ENCODE measurements around the gene TARBP1. TPM values are rescaled to one million over a fixed set of nuclear protein-coding genes. Genes with fewer than 3 reads are reported as not detected.

TARBP1 gene
- total and polyA plus RNA-seq, 2 experiments from 2014 or later: 12.8 to 22.9 TPM

- no peaks in the 10 kb centered on the region for H3K27me3 ChIP-seq
- WGBS (ENCODE audit: low lambda C conversion rate, missing lambda C conversion rate): 84% methylated on average over 8 of the region's 8 CpGs
- H3K27ac ChIP-seq: no peak overlapping the region
- no peak for DNase-seq (ENCODE audit: low spot score)
- TF ChIP-seq EZH2 (IDR thresholded peaks at IDR 0.05; ENCODE audit: borderline replicate concordance) (no peak), EZH2phosphoT487 (IDR thresholded peaks at IDR 0.05; ENCODE audit: low read depth, severe bottlenecking, unreplicated experiment) (no peak)
- TF ChIP-seq, protein P1, sequence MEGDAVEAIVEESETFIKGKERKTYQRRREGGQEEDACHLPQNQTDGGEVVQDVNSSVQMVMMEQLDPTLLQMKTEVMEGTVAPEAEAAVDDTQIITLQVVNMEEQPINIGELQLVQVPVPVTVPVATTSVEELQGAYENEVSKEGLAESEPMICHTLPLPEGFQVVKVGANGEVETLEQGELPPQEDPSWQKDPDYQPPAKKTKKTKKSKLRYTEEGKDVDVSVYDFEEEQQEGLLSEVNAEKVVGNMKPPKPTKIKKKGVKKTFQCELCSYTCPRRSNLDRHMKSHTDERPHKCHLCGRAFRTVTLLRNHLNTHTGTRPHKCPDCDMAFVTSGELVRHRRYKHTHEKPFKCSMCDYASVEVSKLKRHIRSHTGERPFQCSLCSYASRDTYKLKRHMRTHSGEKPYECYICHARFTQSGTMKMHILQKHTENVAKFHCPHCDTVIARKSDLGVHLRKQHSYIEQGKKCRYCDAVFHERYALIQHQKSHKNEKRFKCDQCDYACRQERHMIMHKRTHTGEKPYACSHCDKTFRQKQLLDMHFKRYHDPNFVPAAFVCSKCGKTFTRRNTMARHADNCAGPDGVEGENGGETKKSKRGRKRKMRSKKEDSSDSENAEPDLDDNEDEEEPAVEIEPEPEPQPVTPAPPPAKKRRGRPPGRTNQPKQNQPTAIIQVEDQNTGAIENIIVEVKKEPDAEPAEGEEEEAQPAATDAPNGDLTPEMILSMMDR (IDR thresholded peaks at IDR 0.05; ENCODE audit: poor library complexity): no peak
- no peak overlapping the region for H3K4me3 ChIP-seq
- no peaks in the 10 kb centered on the region for H4K20me1 ChIP-seq (ENCODE audit: insufficient read depth, poor library complexity, severe bottlenecking)
- H3K36me3 ChIP-seq (replicated peaks; ENCODE audit: insufficient read depth, low read depth): no peaks in the 10 kb centered on the region
- H3K4me2 ChIP-seq: no peak overlapping the region
- no peaks in the 10 kb centered on the region for H3K4me1 ChIP-seq (ENCODE audit: insufficient read depth)
- no peak overlapping the region for H2AFZ ChIP-seq
- H3K9me2 ChIP-seq (replicated peaks; ENCODE audit: insufficient read depth): no peaks in the 10 kb centered on the region
- no peaks in the 10 kb centered on the region for H3K79me2 ChIP-seq
- H3K9me3 ChIP-seq (ENCODE audit: low read depth): no peaks in the 10 kb centered on the region
These were observed 50.9 kb downstream of the TARBP1 start for GRCh38 chr1:234427950-234428646.

DNA sequence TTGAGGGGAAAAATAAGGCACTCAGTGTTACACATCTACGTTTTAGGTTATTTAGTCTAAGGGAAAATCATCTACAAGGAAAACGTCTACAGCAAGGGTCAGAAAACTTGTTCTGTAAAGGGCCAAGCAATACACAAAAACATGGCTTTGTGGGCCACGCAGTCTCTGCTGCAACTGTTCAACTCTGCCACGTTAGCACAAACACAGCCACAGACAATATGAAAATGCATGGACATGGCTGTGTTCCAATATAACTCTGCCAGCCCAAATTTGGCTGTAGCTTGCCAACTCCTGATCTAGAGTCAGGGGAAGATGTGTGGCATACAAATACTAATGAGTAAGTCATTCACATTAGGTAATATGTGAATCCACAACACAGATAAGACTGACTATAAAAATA, 65.0 kb downstream of the TARBP1 start:
- Histone ChIP-seq H3K27me3 (no peaks in the 10 kb centered on the region), H2AFZ (no peak overlapping the region), H4K20me1 (ENCODE audit: insufficient read depth, poor library complexity, severe bottlenecking) (no peaks in the 10 kb centered on the region), H3K4me1 (ENCODE audit: insufficient read depth) (no peaks in the 10 kb centered on the region), H3K27ac (no peak overlapping the region), H3K4me2 (no peak overlapping the region), H3K9me3 (ENCODE audit: low read depth) (no peaks in the 10 kb centered on the region), H3K79me2 (no peaks in the 10 kb centered on the region), H3K36me3 (replicated peaks; ENCODE audit: insufficient read depth, low read depth) (no peaks in the 10 kb centered on the region), H3K4me3 (no peak overlapping the region), H3K9me2 (replicated peaks; ENCODE audit: insufficient read depth) (no peaks in the 10 kb centered on the region)
- WGBS (ENCODE audit: low lambda C conversion rate, missing lambda C conversion rate): 98% methylated on average over 4 of the region's 4 CpGs
- no peak for DNase-seq (ENCODE audit: low spot score)
- no peak for TF ChIP-seq EZH2phosphoT487 (IDR thresholded peaks at IDR 0.05; ENCODE audit: low read depth, severe bottlenecking, unreplicated experiment)
- TF ChIP-seq, protein P1 (IDR thresholded peaks at IDR 0.05; ENCODE audit: poor library complexity): no peak
- TF ChIP-seq EZH2 (IDR thresholded peaks at IDR 0.05; ENCODE audit: borderline replicate concordance): no peak

DNA sequence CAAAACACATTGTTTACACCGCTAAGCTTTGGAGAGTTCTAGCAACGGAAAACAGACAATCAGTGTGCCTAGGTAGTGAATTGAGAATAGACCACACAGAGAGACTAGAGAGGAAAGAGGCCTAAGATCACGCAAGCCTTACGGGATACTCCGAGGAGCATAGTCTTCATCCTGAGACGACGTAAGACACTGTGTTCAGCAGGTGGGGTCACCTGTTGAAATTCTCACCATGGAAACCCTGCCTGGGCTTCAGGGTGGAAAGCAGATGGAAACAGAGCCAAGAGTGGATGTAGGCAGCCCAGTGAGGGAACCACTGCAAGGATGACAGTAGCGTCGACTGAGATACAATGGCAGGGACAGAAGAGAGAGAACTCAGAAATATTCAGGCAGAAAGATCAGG, 65.5 kb downstream of the TARBP1 start:
- H2AFZ ChIP-seq: no peak overlapping the region
- no peak for DNase-seq (ENCODE audit: low spot score)
- no peaks in the 10 kb centered on the region for H3K79me2 ChIP-seq
- H3K4me1 ChIP-seq (ENCODE audit: insufficient read depth): no peaks in the 10 kb centered on the region
- no peaks in the 10 kb centered on the region for H4K20me1 ChIP-seq (ENCODE audit: insufficient read depth, poor library complexity, severe bottlenecking)
- WGBS (ENCODE audit: low lambda C conversion rate, missing lambda C conversion rate): 99% methylated on average over 9 of the region's 9 CpGs
- no peaks in the 10 kb centered on the region for H3K36me3 ChIP-seq (replicated peaks; ENCODE audit: insufficient read depth, low read depth)
- no peaks in the 10 kb centered on the region for H3K27me3 ChIP-seq
- H3K27ac ChIP-seq: no peak overlapping the region
- H3K9me3 ChIP-seq (ENCODE audit: low read depth): no peaks in the 10 kb centered on the region
- H3K4me3 ChIP-seq: no peak overlapping the region
- H3K4me2 ChIP-seq: no peak overlapping the region
- TF ChIP-seq, protein P1 (IDR thresholded peaks at IDR 0.05; ENCODE audit: poor library complexity): no peak
- TF ChIP-seq EZH2phosphoT487 (IDR thresholded peaks at IDR 0.05; ENCODE audit: low read depth, severe bottlenecking, unreplicated experiment) (no peak), EZH2 (IDR thresholded peaks at IDR 0.05; ENCODE audit: borderline replicate concordance) (no peak)
- no peaks in the 10 kb centered on the region for H3K9me2 ChIP-seq (replicated peaks; ENCODE audit: insufficient read depth)
